NCI-H2227 treated with DMSO at 0.1 percent for 48 hours (cell line): Measurements from ENCODE around the gene CD200R1L.

Source experiments
- DNase-seq: peaks from one replicate; lab custom pipeline; 2025; lab: John Stamatoyannopoulos, UW

CD200R1L gene

DNA sequence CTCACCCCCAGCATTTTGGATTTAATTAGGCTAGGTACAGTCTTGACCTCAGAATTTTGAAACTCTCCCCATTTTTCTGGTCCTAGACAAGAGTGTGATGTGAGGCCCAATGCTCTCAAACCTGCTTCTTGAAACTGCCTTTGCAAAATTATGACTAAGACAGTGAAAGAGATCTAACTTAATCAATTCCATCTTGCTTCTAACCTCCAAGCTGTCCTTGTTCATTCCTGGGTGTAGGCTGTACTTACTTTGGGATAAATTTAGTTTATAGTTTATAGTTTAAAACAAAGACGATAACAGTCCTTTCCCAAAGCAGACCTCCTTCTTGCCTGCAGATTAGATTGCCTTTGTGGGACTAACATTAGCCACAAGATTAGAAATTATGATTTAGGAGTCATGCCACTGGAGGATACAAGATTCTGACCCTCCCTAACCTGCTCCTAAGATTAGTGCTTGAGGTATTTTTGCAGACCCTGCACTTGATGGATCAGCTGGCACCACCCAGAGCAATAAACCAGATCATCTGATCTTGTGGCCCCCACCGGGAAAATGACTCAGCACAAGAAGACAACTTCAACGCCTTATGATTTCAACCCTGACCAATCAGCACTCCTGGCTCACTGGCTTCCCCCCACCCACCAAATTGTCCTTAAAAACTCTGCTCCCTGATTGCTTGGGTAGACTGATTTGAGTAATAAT is 59.6 kb downstream of the CD200R1L start:
- no peak for DNase-seq

DNA sequence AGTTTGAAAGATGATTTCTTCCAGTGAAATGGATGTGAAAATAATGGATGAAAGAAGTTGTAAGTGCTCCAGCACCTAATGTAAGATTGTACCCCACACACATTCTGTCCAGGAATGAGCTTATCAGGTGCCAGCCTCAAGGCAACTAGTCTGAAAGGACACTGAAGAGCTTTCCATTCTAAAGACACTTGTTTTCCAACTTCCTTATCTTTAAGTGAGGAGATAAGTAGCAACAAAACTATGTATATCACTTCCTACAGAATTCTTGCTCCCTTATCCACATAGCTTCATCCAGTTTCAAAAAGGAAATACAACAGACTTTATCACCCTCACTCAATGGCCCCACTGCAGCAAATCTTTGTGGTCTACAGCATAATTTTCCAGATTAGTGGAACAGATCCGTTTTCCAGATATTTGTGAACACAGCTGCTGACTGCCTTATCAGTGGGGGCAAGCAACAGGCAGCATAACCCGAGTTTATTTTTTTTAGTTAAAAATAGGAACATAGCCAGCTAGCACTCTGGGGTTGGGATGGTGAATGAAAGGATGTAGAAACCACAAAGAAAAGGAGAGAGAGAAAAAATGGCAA is 60.6 kb downstream of the CD200R1L start:
- DNase-seq: no peak

- DNase-seq: no peak
Measured at GRCh38 chr3:112785321-112786001, 61.2 kb downstream of the CD200R1L start.

- DNase-seq: no peak
Measured at GRCh38 chr3:112782491-112782890, 64.2 kb downstream of the CD200R1L start.

DNA sequence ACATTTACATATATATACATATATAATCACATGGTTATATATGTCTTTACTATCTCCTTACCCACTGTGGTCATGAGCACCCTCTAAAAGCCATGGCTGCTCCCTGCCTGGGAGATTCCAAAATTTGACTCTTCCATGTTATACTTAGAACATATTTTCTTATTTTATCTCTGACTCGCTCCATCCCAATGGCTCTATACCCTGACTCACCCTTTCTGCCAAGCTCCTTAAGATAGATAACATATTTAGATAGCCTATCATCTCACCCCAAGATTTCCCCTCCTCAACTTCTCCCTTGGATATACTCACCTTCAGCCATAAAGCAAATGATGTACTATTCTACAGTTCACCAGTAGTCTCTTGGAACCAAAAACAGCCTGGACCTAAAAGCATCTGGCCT is 65.1 kb downstream of the CD200R1L start:
- no peak for DNase-seq

GRCh38 chr3:112779558-112780480 is 66.8 kb downstream of the CD200R1L start:
- DNase-seq: no peak

- no peak for DNase-seq
Measured at GRCh38 chr3:112779011-112779410, 67.7 kb downstream of the CD200R1L start.

DNA sequence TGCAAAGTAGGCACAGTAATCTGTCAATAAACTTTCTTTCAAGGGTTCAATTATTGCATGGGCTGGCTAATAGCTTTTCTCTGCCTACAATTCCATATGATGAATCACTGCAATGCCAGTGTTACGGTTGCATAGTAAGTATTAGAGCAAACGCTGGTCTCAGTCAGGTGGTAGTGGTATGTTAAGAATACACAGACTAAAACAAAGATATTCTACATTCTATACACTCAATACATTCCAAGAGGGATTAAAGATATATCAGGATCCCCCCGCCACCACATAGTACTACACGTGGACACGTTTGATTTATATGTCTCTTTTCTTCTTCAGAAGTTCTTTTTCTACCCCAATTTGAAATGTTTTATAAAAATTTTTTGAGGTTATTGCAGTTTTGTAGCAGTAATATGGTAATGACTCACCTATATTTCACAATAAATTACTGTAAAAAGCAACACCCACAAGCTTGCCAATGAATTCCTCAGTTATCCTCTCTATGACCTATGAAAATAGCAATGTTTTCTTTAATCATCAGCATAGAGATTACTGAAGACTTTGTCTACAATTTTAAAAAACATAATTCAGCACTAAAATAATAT is 68.2 kb downstream of the CD200R1L start:
- DNase-seq: no peak

- no peak for DNase-seq
Measured at GRCh38 chr3:112777811-112778210, 68.9 kb downstream of the CD200R1L start.

GRCh38 chr3:112776836-112777235 is 69.8 kb downstream of the CD200R1L start:
- no peak for DNase-seq

GRCh38 chr3:112776000-112776399 is 70.7 kb downstream of the CD200R1L start:
- DNase-seq: no peak

GRCh38 chr3:112775011-112775742 is 71.5 kb downstream of the CD200R1L start:
- DNase-seq: no peak

GRCh38 chr3:112774293-112774926 is 72.3 kb downstream of the CD200R1L start:
- DNase-seq: no peak

- no peak for DNase-seq
Measured at GRCh38 chr3:112773864-112774263, 72.8 kb downstream of the CD200R1L start.

GRCh38 chr3:112770951-112771350 is 75.7 kb downstream of the CD200R1L start:
- DNase-seq: no peak

DNA sequence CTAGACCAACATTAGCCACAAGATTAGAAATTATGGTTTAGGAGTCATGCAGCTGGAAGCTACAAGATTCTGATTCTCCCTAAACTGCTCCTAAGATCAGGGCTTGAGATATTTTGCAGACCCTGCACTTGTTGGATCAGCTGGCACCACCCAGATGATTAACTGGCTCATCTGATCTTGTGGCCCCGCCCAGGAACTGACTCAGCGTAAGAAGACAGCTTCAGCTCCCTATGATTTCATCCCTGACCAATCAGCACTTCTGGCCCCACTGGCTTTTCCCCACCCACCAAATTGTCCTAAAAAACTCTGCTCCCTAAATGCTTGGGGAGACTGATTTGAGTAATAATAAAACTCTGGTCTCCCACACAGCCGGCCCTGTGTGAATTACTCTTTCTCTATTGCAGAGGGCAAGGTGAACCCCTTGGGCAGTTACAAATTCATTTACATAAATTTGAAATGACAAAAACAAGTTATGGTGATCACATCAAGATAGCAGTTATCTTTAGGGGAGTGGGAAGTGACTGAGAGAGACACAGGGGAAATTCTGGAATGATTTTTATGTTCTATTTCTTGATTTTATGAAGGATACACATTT is 76.5 kb downstream of the CD200R1L start:
- DNase-seq: no peak

GRCh38 chr3:112769286-112769978 is 77.2 kb downstream of the CD200R1L start:
- no peak for DNase-seq

DNA sequence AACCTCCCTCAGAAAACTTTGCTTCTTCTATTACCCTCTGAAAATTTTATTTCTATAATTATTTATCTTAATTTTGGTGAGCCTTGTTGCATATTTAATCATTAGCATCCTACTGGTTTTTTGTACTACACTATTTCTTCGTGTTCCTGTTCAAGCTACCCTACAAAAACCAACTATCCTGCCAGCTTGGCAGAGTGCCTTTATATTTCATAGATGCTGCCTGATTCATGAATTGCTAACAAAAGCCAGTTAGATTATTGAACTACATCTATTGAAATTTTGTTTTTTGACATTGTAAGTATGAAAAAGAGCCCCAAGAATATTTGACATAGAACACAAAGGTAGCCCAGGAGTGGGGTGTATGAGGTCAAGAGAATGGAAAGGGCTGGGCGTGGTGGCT is 78.9 kb downstream of the CD200R1L start:
- DNase-seq: no peak

DNA sequence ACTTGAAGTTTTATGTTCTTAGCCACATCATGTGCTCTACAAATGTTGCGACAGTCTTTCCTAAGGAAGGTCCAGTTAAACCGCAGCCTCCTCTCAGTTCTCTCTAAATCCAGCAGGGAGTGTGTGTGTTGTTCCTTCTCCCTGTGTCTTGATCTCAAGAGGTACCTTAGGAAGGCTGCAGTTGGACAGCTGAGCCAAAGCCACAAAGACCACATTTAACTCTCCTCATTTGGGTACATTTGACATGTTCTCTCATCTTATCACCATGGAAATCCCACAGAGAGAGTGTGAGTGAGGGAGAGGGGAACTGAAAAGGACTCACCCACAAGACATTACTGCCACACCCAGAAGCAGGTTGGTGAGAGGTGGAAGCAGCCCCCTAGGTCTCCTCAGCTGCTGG is 79.5 kb downstream of the CD200R1L start:
- no peak for DNase-seq
